Stomach (tissue), 9 donors: ENCODE results near the gene CST2. TPM values are rescaled to one million over a fixed set of nuclear protein-coding genes. Genes with fewer than 3 reads are reported as not detected.
"Not testable (repeated sequence)": the region's sequence is repeated elsewhere in the genome, so short reads cannot be mapped to it uniquely, and the experiment has no call there.

Source experiments
- DNase-seq, 2 donors: peaks; one replicate each; pipeline versions ENCODE4 v3.0.0 to v3.0.0-alpha.2; 2013 to 2019
- H3K27ac ChIP-seq, 5 donors: fragments of 200-600 bp in 4 of 5; sonication (generic) in 4 of 5; one replicate each; pipeline ENCODE4 v1.5.1; 2013 to 2019; ENCODE audit warnings: mild to moderate bottlenecking in 1 of 5, moderate library complexity in 1 of 5
- H3K27me3 ChIP-seq, 3 donors: fragments of 200-600 bp; sonication (generic); one replicate each; pipeline ENCODE4 v1.5.1; 2017 to 2019; ENCODE audit warnings: mixed run types in 1 of 3
- H3K36me3 ChIP-seq, 4 donors: fragments of 200-600 bp; sonication (generic); 1 replicate in 3 of 4; 2 replicates in 1 of 4; pipeline ENCODE4 v1.5.1; 2016 to 2019
- H3K4me1 ChIP-seq, 4 donors: fragments of 200-600 bp; sonication (generic); one replicate each; pipeline ENCODE4 v1.5.1; 2016 to 2019
- H3K4me3 ChIP-seq, 4 donors: fragments of 200-600 bp; sonication (generic) in 3 of 4; one replicate each; pipeline ENCODE4 v1.5.1; 2016 to 2019; ENCODE audit warnings: mild to moderate bottlenecking in 1 of 4
- H3K9me3 ChIP-seq, 4 donors: fragments of 200-600 bp; sonication (generic); one replicate each; pipeline ENCODE4 v1.5.1; 2016 to 2019
- CTCF ChIP-seq, 7 experiments: fragments of 450-650 bp in 4 of 7; fragments of 200-600 bp in 3 of 7; sonication (generic) in 3 of 7; IDR thresholded peaks; one replicate each; pipeline ENCODE4 v1.5.1; 2016 to 2019; ENCODE audit warnings: antibody characterized with exemption in 7 of 7, control low read depth in 2 of 7, mild to moderate bottlenecking in 1 of 7
- EP300 ChIP-seq: sonication (generic); formaldehyde crosslinking; IDR thresholded peaks from one replicate; pipeline ENCODE4 v1.6.1; 2017; ENCODE audit warnings: antibody characterized with exemption
- POLR2A ChIP-seq, 4 donors: fragments of 450-650 bp; IDR thresholded peaks; one replicate each; pipeline ENCODE4 v1.6.1; 2016; ENCODE audit warnings: antibody characterized with exemption in 4 of 4, control low read depth in 2 of 4, mild to moderate bottlenecking in 1 of 4, moderate library complexity in 1 of 4
- POLR2AphosphoS5 ChIP-seq, 3 donors: sonication (generic); formaldehyde crosslinking; IDR thresholded peaks; one replicate each; pipeline ENCODE4 v1.6.1; 2016; ENCODE audit warnings: antibody characterized with exemption in 3 of 3
- WGBS, 5 donors: extraction: QIAGEN DNeasy Blood & Tissue Kit in 3 of 5; methylation state at CpG; one replicate each; pipeline versions ENCODE4 v1.1.5 to v1.1.7; 2013 to 2018; 5-methylcytosine and 5-hydroxymethylcytosine counted together
- intact Hi-C: fragments of 100-400 bp; cut with DNase I; formaldehyde crosslinking; loops from one replicate; pipeline ENCODE4 v1.15.1; 2023; ENCODE audit warnings: low total_unique reads
- polyA plus RNA-seq, 3 donors: library from polyadenylated mRNA; stranded (reverse); fragments of 200-250 nt; gene quantifications; one replicate each; pipeline ENCODE4 v1.2.3, GENCODE V29; 2013
- total RNA-seq, 5 donors: library from RNA; depleted of rRNA; stranded (reverse); fragments of >200 nt; gene quantifications; one replicate each; pipeline versions ENCODE4 v1.1.0 to v1.2.3, GENCODE V29; 2014 to 2016
- donor health status: healthy with polysubstance abuse.
- donor health status: Bipolar disorder and iron deficiency.
- donor health status: healthy.

CST2 gene
- total and polyA plus RNA-seq, 8 donors = 0.58 to 1.3 TPM; not detected in 6

GRCh38 chr20:23782366-23782983 is 44.1 kb downstream of the CST2 start:
- Histone ChIP-seq H3K27me3 (peaks cover 0 to 3% (median 0%) of the 10 kb centered on the region in 3 donors), H3K4me3 (no peak overlapping the region), H3K36me3 (no peaks in the 10 kb centered on the region), H3K9me3 (no peaks in the 10 kb centered on the region), H3K27ac (no peak overlapping the region), H3K4me1 (no peaks in the 10 kb centered on the region)
- TF ChIP-seq POLR2A (IDR thresholded peaks at IDR 0.05) (no peak), POLR2AphosphoS5 (IDR thresholded peaks at IDR 0.05) (no peak), CTCF (IDR thresholded peaks at IDR 0.05) (peak in 2 of 7 experiments; percentile 22 to 32)
- WGBS, 5 donors = 49 to 77% (median 65%) methylated on average over 8 of the region's 8 CpGs
- intact Hi-C loops = no loop called here
- DNase-seq = peak in 1 of 2 donors; percentile 51

DNA sequence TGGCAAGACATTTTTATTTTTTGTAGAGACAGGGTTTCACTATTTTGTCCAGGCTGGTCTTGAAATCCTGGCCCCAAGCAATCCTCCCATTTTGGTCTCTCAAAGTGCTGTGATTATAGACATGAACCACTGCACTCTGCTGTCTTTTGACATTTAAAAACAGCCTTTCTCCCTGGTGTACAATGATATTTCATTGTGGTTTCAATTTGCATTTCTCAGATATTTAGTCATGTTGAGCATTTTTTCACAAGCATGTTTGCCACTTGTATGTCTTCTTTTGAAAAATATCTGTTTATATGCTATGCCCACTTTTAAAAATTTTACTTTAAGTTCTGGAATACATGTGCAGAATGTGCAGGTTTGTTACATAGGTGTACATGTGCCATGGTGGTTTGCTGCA is 47.9 kb downstream of the CST2 start:
- intact Hi-C loops, H3K4me1 ChIP-seq, DNase-seq, H3K4me3 ChIP-seq, H3K27ac ChIP-seq, H3K36me3 ChIP-seq, H3K9me3 ChIP-seq: not testable (repeated sequence)
- H3K27me3 ChIP-seq = peaks cover 0 to 20% (median 0%) of the 10 kb centered on the region in 3 donors

GRCh38 chr20:23777380-23777779 is 49.1 kb downstream of the CST2 start:
- H3K4me3 ChIP-seq, H3K36me3 ChIP-seq, intact Hi-C loops, H3K9me3 ChIP-seq, H3K4me1 ChIP-seq, H3K27ac ChIP-seq, DNase-seq: not testable (repeated sequence)
- WGBS, 5 donors = 77 to 86% (median 81%) methylated on average over 6 to 8 of the region's 8 CpGs
- peaks cover 0 to 31% (median 0%) of the 10 kb centered on the region in 3 donors for H3K27me3 ChIP-seq

DNA sequence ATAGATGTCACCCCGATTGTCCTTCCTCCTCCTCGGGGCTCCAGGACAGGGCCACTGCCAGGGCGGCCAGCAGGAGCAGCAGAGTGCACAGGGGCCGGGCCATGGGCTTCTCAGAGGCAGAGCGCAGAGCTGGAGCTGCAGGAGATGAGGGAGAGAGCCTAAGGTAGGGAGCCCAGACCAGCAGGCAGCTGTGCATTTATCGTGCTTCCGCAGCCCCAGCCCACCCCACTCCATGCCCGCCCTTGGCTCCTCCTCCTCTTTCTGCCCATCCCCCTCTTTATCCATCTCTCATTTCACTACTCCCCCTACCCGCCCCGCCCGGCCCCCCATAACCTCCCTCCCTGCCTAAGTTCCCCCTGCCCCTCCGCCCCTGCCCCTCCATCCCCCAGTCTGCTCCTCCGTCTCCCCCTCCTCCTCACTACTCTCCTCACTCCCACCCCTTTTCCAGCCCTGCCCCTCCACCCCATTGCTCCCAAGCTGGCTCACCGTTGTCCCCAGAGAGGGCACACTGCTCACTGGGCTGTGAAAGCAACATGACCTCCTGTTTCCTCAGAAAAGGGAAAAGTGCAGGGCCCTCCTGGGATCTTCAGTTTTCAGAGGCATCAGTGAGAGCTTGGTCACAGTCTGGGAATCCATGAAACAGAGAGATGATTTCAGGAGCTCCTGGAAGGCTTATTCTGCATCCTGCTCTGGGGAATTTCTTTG is 50.3 kb downstream of the CST2 start:
- intact Hi-C loops = no loop called here
- H3K27ac ChIP-seq = no peak overlapping the region
- WGBS, 5 donors = 15 to 27% (median 22%) methylated on average over 6 to 14 of the region's 14 CpGs
- peaks cover 0 to 31% (median 0%) of the 10 kb centered on the region in 3 donors for H3K27me3 ChIP-seq
- H3K4me3 ChIP-seq = no peak overlapping the region
- no peaks in the 10 kb centered on the region for H3K9me3 ChIP-seq
- H3K4me1 ChIP-seq = no peaks in the 10 kb centered on the region
- TF ChIP-seq EP300 = no peak
- no peak for TF ChIP-seq CTCF (IDR thresholded peaks at IDR 0.05)
- TF ChIP-seq POLR2AphosphoS5 (IDR thresholded peaks at IDR 0.05) = no peak
- no peak for DNase-seq
- H3K36me3 ChIP-seq = no peaks in the 10 kb centered on the region

DNA sequence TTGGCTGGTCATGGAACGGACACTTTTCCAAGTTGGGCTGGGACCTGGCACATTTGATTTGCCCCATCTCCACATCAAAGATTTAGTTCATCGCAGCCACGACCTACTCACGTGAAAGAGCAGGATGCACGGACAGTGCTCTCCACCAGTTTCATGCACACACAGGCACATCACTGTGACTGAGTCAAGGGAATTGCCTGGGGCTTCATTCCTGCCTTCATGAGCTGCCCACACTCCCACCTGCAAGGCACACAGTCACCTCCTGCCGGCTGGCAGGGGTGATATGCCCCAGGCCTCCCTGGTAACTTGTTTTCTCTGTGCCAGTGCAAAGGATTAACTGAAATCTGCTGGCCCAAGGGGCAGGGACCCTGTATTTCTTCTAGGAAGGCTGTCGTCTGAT is 52.4 kb downstream of the CST2 start:
- whole genome bisulfite sequencing, 5 donors = 68 to 89% (median 80%) methylated on average over 7 of the region's 7 CpGs
- intact Hi-C loops = no loop called here
- H3K36me3 ChIP-seq = no peaks in the 10 kb centered on the region
- no peaks in the 10 kb centered on the region for H3K9me3 ChIP-seq
- DNase-seq = no peak
- H3K27ac ChIP-seq = no peak overlapping the region
- no peak overlapping the region for H3K4me3 ChIP-seq
- TF ChIP-seq CTCF (IDR thresholded peaks at IDR 0.05) = no peak
- TF ChIP-seq POLR2AphosphoS5 (IDR thresholded peaks at IDR 0.05) = no peak
- no peak for TF ChIP-seq EP300
- TF ChIP-seq POLR2A (IDR thresholded peaks at IDR 0.05) = no peak
- H3K4me1 ChIP-seq = no peaks in the 10 kb centered on the region
- peaks cover 0 to 31% (median 0%) of the 10 kb centered on the region in 3 donors for H3K27me3 ChIP-seq

Other genes starting within 250 kb of the CST2 start
- not detected for gene CST9, start 220.8 kb downstream of the CST2 start, total RNA-seq
- gene CST9, start 220.8 kb downstream of the CST2 start, polyA plus RNA-seq = not detected
- gene CST3, start 188.8 kb downstream of the CST2 start, total RNA-seq = 1,000 to 10,000 TPM in 1 of 5 donors, 100 to 1,000 TPM in 4; 231 to 2,024 (median 730) TPM
- gene CST3, start 188.8 kb downstream of the CST2 start, polyA plus RNA-seq = 100 to 1,000 TPM; 355 to 952 (median 410) TPM
- gene CST4, start 137.7 kb downstream of the CST2 start, total RNA-seq = not detected
- gene CST4, start 137.7 kb downstream of the CST2 start, polyA plus RNA-seq = not detected
- gene CST1, start 75.8 kb downstream of the CST2 start, total RNA-seq = not detected
- under 1 TPM in 1 of 3 donors, not detected in 2; 0.23 TPM for gene CST1, start 75.8 kb downstream of the CST2 start, polyA plus RNA-seq
- gene CST5, start 53.0 kb upstream of the CST2 start, total RNA-seq = not detected
- 1 to 10 TPM in 1 of 3 donors, not detected in 2; 1.0 TPM for gene CST5, start 53.0 kb upstream of the CST2 start, polyA plus RNA-seq
- gene GGTLC1, start 162.1 kb upstream of the CST2 start, total RNA-seq = not detected
- gene GGTLC1, start 162.1 kb upstream of the CST2 start, polyA plus RNA-seq = not detected